Activated naive CD4-positive, alpha-beta T cell (primary cell): ENCODE results near the gene ZBTB42.

ENCODE experiments used
- DNase-seq, 4 experiments: peaks; one replicate each; lab custom pipeline; 2025; lab: John Stamatoyannopoulos, UW

The ZBTB42 gene

GRCh38 chr14:104800771-104801519 lies at the start of gene ZBTB42:
ZBTB42 (plus strand) TSS chr14:104801101; CDS start chr14:104801198, 97 bp downstream.
- peak in 2 of 4 experiments; percentile 51 to 71 for DNase-seq

- DNase-seq, result no peak
Observed at GRCh38 chr14:104751539-104752422, 49.1 kb upstream of the ZBTB42 start.

GRCh38 chr14:104752423-104752734 lies 48.5 kb upstream of the ZBTB42 start:
- no peak for DNase-seq

- DNase-seq, result peak; percentile 99 to 100 (median 100)
Observed at GRCh38 chr14:104752735-104753527, 48.0 kb upstream of the ZBTB42 start, which contains the start of gene SIVA1. SIVA1 (plus strand) TSS chr14:104753147; CDS start chr14:104753202, 55 bp downstream.

GRCh38 chr14:104753528-104754212 lies 47.2 kb upstream of the ZBTB42 start:
- DNase-seq, result no peak

- DNase-seq, result no peak
Observed at GRCh38 chr14:104754213-104754851, 46.6 kb upstream of the ZBTB42 start.

- DNase-seq, result no peak
Observed at GRCh38 chr14:104755621-104756020, 45.3 kb upstream of the ZBTB42 start.

- DNase-seq, result no peak
Observed at GRCh38 chr14:104756477-104757237, 44.2 kb upstream of the ZBTB42 start.

- no peak for DNase-seq
Observed at GRCh38 chr14:104757238-104757585, 43.7 kb upstream of the ZBTB42 start.

GRCh38 chr14:104757681-104758392 lies 43.1 kb upstream of the ZBTB42 start:
- no peak for DNase-seq

GRCh38 chr14:104758981-104759969 lies 41.6 kb upstream of the ZBTB42 start:
- DNase-seq, result no peak

GRCh38 chr14:104765517-104765916 lies 35.4 kb upstream of the ZBTB42 start:
- no peak for DNase-seq

- no peak for DNase-seq
Observed at GRCh38 chr14:104766256-104766862, 34.5 kb upstream of the ZBTB42 start.

GRCh38 chr14:104766863-104767633 lies 33.9 kb upstream of the ZBTB42 start:
- no peak for DNase-seq

- DNase-seq, result no peak
Observed at GRCh38 chr14:104767634-104767918, 33.3 kb upstream of the ZBTB42 start.

- peak; percentile 85 to 96 (median 91) for DNase-seq
Observed at GRCh38 chr14:104768437-104769323, 32.2 kb upstream of the ZBTB42 start.
